ENCODE measurements around the gene MAP7D1. TPM values are rescaled to one million over a fixed set of nuclear protein-coding genes. Genes with fewer than 3 reads are reported as not detected.
"Not testable (repeated sequence)": the region's sequence is repeated elsewhere in the genome, so short reads cannot be mapped to it uniquely, and the experiment has no call there.

MAP7D1 gene
- total RNA-seq, 1 donor = 105 TPM

DNA sequence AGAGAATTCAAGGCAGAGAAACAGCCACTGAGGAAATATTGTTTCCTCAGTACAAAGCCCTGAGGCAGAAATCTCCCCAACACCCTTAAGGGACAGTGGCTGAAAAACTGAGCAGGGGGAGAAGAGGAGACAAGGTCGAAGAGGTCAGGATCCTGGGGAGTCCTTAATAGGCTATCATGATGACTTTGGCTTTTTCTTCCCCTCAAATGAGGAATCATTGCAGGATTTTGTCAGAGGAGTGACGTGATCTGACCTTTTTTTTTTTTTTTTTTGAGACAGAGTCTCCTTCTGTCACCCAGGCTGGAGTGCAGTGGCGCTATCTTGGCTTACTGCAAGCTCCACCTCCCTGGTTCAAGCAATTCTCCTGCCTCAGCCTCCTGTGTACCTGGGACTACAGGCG, 10.2 kb downstream of the MAP7D1 start:
- no peak for DNase-seq (ENCODE audit: low read depth in 2 of 3, low spot score in 2 of 3)

DNA sequence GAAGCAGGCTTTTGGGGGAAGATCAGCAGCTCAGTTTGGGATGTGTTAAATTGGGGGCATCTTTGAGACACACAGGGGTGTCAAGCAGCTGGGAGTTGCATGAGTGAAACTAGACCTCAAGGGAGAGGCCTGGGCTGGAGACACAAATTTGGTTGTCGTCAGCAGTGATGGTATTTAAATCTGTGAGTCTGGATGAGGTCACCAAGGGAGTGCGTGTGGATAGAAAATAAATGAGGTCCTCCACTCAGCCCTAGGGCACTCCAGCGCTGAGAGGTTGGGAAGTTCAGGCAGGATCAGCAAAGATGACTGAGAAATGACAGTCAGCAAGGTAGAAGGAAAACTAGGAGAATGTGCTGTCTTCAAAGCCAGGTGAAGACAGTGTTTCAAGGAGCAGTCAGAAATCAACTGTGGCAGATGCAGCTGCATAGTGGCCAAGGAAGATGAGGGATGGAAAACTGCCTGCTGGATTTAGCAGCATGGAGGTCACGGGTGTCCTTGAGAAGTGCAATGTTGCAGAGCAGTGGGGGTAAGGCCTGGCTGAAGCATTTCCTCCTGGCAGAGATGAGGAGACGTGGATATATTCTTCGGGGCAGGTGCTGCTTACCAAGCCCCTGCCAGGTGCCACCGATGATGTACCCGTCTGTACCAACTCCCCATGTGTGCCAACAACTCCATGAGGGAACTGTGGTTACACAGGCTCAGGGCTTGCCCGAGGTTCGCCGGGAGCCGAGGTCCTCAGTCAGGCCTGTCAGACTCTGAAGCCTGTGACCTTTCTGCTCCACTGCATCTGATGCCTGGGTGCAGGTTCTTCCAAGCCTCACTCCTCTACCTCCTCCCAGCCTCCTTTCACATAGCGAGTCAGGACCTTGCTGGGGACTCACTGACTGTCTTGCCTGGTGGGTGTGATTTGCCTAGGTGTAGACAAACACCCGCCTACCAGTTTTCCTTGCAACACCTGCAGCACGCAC, 11.3 kb downstream of the MAP7D1 start:
- no peak for DNase-seq (ENCODE audit: low read depth in 2 of 3, low spot score in 2 of 3)

DNA sequence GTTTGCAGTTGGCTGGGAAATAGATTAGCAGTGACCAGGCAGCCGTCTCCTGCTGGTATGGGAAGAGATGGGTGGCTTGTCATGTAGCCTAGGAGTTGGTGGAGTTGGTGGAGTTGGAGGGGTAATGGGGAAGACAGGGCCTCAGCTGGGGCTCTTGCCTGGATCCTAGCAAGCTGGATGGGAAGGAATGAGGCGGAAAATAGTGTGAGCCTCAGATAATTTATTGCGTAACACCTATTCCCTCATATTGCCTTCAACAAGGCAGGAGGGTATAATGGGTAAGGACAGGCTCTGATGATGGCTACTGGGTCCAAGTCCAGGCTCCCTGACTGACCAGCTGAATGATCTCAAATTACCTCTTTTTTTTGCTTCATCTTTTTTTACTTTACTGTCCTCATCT, 12.6 kb downstream of the MAP7D1 start:
- no peak for DNase-seq (ENCODE audit: low read depth in 2 of 3, low spot score in 2 of 3)

DNA sequence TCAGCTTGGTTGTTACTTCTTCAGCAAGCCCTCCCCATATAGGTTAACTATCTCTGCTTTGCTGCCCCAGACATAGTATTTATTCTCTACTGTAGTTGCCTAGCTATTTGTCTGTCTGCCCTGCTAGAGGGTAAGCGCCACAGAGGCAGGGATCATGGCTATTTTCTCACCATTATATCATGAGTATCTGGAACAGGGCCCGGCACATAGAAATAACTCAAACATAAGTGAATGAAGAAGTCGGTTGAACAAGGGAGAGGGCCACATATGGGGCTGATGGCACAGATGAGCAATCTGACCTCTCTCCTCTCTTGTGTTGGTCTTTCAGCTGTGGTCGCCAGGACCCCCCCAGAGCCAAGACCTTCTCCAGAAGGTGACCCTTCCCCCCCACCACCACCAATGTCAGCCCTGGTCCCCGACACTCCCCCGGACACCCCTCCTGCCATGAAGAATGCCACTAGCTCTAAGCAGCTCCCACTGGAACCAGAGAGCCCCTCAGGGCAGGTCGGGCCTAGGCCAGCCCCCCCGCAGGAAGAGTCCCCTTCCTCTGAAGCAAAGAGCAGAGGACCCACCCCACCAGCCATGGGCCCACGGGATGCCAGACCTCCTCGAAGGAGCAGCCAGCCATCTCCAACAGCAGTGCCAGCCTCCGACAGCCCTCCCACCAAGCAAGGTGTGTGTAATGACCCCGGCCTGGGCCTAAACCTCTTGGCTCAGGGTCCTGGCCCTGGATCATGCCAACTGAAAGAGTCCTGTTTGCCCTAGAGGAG, 14.9 kb downstream of the MAP7D1 start:
- no peak for DNase-seq (ENCODE audit: low read depth in 2 of 3, low spot score in 2 of 3)

DNA sequence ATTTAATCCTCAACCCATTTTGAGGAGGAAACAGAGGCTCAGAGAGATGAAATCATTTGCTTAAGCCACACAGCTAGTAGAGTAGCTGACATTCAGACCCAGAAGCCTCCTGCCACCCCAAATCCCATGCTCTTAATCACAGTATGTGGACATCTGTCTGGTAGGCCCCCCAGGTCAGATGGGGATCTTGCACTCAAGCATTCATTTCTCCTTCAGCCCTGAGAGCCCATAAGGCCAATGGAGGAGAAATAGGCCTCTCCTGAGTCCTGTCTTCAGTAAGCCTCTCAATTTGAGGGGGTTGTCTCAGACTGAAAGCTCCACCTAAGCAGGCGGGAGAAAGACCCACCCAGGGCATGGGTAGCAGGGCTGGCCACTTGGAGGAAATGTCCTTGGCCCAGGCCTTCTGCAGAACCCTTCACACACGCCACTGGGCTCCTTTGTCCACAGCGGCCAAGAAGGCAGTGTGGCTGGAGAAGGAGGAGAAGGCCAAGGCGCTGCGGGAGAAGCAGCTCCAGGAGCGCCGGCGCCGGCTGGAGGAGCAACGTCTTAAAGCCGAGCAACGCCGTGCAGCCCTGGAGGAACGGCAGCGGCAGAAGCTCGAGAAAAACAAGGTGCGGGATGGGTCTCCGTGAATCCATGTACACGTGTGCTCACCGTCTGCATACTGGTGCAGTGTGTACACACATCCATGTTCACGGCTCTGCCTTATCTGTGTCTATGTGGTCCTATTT, 16.2 kb downstream of the MAP7D1 start:
- DNase-seq (ENCODE audit: low read depth in 2 of 3, low spot score in 2 of 3) = no peak

DNA sequence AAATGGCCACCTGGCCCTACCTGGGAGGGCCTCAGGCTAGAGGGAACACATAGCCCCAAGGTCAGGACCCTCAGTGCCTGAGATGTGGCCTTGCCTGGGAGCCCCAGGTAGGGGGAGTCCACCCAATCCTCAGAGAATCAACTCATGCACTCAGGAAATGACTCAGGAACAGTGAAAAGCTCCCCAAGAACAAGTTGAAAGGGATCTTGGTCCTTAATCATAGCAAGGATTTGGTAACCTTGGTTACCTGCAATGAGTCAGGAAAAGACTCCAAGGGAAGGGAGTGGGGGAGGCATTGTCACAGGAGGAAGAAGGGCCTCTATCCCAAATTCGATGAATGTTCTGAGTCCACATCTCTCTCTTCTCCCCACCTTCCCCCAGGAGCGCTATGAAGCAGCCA, 17.0 kb downstream of the MAP7D1 start:
- no peak for DNase-seq (ENCODE audit: low read depth in 2 of 3, low spot score in 2 of 3)

DNA sequence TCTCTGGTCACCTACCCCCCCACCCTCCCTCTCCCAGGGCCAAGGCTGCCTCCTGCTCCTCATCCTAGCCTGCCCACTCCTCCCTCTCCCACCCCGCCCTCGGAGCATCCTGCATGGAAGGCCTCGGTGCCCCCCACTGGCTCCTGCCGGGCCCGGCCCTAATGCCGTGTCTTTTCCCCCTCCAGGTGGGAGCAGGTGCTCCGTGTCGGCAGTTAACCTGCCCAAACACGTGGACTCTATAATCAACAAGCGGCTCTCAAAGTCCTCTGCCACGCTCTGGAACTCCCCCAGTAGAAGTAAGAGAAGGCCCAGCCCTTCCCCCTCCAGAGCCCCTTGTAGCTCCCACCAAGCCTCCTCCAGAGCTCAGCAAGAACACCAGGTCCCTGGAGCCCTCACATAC, 18.8 kb downstream of the MAP7D1 start:
- no peak for DNase-seq (ENCODE audit: low read depth in 2 of 3, low spot score in 2 of 3)

DNA sequence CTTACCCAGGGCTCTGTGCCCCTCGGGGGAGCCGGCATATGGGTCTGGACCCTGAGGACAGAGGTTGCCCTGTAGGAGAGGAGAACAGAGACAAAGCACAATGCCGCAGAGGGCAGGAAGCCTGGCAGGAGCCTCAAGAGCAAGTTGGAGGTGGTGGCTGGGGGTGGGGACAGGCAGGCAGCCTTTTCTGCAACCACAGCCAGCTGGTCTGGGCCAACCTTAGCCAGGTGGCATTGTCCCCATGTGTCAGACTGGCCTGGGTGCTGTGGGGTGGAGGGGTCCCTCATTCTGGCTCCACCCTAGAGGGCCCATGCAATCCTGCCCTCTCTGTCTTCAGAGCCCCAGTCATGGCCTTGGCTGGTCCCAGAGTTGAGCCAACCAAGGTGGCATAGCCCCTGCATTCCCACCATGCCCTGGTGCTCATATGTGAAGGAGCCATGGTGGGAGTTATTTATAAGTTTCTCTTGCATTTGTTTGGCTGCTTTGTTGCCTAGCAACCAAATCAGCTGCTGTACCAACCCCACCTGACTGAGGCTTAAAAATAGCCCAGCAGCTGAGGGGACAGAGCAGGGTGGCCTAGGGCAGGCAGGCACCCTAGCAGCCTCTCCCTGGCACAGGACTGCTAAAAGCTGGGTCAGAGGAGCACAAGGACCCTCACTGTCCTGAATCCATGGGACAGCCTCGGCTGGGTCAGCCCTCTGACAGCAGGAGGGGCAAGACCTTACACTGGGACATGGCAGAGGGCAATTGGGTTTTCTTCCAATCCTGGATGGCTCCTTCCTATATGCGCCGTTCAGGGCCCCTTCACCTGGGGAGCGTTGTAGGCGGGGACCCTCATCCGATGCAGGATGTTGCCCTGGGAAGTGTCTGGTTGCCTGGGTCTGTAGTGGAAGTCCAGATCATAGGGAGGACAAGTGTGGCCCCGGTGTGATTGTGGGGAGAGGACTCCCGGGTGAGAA, 19.5 kb downstream of the MAP7D1 start:
- DNase-seq (ENCODE audit: low read depth in 2 of 3, low spot score in 2 of 3) = peak in 1 of 3 donors; percentile 44

DNA sequence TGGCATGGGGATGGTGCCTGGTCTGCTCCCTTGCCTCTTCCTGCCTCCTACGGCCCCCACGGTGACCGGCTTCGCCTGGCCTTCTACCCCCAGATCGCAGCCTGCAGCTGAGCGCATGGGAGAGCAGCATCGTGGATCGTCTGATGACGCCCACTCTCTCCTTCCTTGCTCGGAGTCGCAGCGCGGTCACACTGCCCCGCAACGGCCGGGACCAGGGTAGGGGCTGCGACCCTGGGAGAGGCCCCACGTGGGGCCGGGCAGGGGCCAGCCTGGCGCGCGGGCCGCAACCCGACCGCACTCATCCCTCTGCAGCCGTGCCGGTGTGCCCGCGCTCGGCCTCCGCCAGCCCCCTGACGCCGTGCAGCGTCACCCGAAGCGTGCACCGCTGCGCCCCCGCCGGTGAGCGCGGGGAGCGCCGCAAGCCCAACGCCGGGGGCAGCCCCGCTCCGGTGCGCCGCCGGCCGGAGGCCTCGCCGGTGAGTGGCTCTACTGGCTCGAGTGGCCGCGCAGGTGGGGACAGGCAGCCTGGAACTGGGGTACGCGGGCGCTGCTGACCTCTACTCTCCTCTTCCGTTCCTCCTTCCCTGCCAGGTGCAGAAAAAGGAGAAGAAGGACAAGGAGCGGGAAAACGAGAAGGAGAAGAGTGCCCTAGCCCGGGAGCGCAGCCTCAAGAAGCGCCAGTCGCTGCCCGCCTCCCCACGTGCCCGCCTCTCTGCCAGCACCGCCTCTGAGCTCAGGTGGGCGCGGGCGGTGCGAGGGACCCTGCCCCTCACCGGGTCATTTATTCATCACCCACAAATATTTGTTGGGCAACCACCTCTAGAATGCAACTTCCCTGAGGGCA, 20.4 kb downstream of the MAP7D1 start:
- DNase-seq (ENCODE audit: low read depth in 2 of 3, low spot score in 2 of 3) = no peak

DNA sequence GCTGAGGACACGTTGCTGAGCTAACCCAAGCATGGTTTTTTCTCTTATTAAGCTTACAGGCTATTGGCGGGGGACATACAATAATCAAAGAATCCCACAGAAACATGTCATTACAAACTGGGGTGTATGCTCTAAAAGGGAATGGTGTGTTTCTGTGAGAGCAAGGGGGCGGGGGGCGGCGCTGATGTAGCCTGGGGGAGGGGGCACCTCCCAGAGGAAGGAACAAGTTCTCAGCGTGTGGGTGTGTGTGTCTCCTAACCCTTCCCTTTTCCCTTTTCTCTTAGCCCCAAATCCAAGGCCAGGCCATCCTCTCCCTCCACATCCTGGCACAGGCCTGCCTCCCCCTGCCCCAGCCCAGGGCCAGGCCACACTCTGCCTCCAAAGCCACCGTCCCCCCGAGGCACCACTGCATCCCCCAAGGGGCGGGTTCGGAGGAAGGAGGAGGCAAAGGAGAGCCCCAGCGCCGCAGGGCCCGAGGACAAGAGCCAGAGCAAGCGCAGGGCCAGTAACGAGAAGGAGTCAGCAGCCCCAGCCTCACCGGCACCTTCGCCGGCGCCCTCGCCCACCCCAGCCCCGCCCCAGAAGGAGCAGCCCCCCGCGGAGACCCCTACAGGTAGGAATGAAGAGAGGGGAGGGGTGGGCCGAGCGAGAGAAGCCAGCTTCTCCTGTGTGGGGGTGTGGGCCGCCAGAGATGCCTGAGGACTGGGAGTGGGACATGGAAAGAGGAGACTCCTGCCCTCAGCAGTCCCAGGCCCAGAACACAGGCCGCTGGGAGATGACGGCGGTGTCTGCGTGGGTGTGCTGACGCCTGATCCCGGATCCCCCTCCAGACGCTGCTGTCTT, 21.9 kb downstream of the MAP7D1 start:
- no peak for DNase-seq (ENCODE audit: low read depth in 2 of 3, low spot score in 2 of 3)

DNA sequence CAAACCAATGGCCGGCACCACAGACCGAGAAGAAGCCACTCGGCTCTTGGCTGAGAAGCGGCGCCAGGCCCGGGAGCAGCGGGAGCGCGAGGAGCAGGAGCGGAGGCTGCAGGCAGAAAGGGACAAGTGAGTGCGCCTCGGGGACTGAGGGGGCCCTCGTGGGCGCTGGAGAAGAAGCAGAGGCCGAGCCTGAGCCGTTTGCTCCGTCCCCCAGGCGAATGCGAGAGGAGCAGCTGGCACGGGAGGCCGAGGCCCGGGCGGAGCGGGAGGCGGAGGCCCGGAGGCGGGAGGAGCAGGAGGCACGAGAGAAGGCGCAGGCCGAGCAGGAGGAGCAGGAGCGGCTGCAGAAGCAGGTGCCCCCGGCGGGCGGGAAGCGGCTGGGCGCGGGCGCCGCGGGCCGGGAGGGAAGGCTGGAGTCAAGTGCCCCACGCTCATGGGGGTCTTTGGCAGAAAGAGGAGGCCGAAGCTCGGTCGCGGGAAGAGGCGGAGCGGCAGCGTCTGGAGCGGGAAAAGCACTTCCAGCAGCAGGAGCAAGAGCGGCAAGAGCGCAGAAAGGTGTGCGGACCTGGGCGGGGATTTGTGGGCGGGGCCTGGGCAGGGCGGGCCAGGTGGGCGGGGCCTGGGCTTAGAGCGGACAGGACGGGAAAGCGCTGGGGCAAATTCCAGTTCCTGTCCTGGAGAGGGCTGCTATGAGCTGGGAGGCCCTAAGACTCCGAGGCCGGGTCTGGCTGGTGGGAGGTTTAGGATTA, 22.7 kb downstream of the MAP7D1 start:
- DNase-seq (ENCODE audit: low read depth in 2 of 3, low spot score in 2 of 3) = no peak

DNA sequence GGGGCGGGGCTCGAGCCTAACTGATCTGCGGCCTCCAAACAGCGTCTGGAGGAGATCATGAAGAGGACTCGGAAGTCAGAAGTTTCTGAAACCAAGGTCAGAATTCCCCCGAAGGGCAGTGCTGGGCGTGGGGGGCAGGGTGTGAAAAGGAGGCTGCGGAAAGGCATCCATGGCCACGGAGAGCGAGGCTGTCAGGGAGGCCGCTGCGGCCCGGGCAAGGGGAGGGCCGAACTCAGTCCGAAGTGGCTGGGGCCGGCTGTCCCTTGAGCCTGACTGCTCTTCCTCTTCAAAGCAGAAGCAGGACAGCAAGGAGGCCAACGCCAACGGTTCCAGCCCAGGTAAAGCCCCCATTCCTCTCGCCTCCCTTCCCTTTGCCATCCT, 23.2 kb downstream of the MAP7D1 start:
- no peak for DNase-seq (ENCODE audit: low read depth in 2 of 3, low spot score in 2 of 3)

DNA sequence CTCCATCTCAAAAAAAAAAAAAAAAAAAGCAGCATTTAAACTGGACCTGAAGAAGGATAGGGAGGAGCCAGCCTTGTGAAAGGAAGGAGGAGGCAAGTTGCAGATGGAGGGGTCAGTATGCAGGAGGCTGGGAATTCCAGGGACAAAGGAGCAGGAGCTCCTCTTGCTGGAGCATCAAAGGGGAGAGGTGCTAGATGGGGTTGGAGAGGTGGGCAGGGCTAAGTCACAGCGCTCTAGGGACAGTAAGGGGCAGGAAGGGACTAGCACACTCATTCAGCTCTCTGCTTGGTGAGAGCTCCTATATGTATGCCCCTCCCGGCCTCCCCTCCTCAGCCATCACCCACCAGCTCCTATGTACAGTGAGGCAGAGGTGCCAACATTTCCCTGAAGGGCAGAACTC, 26.8 kb downstream of the MAP7D1 start:
- no peak for DNase-seq (ENCODE audit: low read depth in 2 of 3, low spot score in 2 of 3)

DNA sequence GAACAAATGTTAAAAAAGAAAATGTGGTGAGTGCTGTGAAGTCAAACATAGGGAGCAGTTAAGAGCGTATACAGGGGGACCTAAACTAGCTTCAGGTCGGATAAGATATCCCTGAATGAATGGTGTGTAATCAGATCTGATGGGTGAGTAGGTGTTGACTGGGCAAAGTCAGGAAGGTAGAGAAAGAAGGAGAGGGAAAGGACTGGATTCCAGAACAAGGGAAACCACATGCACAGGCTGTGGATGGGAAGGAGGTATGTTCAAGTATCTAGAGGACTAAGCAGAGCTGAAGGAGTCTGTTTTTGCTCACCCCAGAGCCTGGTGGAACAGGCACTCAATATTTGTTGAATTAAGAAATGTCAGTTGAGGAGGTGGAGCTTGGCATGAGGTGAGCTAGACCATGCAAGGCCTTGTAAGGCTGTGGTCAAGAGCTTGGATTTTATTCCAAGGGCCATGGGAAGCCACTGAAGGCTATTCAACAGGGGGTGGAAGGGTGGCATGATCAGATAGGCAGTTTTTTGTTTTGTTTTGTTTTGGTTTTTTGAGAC, 27.4 kb downstream of the MAP7D1 start:
- DNase-seq (ENCODE audit: low read depth in 2 of 3, low spot score in 2 of 3) = no peak

DNA sequence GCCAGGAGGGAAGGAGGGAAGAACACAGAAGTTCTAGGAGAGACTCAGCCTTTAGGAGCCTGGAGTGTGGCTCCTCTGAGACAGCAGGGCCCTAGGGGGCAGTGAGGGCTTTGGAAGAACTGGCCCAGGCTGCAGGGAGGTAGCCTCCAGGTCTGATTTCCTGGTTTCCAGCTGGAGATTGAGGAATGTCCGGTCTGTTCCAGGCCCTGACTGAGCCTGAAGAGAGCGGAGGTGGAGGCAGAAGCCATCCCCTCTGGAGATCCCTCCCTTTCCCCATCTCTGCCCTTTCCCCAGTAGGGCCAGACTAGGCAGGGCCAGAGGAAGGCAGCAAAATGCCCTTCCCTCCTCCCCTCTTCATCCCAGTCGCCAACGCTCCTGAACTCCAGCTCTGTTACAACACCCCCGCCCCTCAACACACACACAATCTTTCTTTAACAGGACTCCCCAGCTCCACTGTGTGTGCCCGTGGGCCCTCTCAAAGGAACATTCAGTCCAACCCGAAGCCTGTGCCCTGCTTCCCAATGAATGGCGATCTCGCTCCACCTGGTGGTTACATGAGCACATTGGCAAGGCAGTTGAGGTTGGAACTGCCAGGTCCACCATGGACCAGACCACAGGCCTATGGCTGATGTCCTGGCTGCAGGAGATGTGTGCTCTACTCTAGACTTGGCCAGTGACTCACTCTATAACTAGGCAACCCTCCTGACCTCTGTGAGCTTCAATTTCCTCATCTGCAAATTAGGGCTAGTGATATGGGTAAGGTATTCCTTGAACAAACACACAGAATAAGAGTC, 32.0 kb downstream of the MAP7D1 start:
- peak; percentile 55 to 93 (median 85) for DNase-seq (ENCODE audit: low read depth in 2 of 3, low spot score in 2 of 3)

DNA sequence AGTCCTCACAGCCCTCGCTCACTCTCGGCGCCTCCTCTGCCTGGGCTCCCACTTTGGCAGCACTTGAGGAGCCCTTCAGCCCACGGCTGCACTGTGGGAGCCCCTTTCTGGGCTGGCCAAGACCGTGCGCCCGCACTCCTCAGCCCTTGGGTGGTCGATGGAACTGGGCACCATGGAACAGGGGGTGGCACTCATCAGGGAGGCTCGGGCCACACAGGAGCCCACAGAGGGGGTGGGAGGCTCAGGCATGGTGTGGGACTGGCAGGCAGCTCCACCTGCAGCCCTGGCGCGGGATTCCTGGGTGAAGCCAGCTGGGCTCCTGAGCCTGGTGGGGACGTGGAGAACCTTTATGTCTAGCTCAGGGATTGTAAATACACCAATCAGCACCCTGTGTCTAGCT, 40.8 kb downstream of the MAP7D1 start:
- DNase-seq (ENCODE audit: low read depth in 2 of 3, low spot score in 2 of 3) = not testable (repeated sequence)
